ENCODE measurements around the gene NF2.

The NF2 gene

DNA sequence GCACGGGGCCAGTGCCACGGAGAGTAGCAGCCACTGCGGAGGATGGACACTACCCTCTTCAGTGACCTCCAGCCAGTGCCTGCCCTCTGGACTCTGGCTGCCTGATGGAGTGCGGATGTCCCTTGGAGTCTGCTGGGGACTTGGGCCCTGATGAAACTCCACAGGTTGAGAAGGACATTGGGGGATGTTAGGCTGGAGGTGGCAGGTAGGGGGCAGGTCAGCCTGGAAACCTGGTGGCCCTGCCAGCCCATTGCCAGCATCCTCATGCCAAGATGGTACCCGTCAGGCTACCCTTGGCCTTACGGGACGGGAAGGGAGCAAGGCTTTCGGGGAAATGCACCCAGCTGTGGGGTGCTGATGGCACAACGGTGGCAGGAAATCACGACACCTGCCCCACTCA, 120.3 kb downstream of the NF2 start:
- DNase-seq (ENCODE audit: low spot score), result no peak

GRCh38 chr22:29724843-29725242, 121.4 kb downstream of the NF2 start:
- DNase-seq (ENCODE audit: low spot score), result no peak

- DNase-seq (ENCODE audit: low spot score), result no peak
Observed at GRCh38 chr22:29726106-29726505, 122.7 kb downstream of the NF2 start.

- DNase-seq (ENCODE audit: low spot score), result no peak
Observed at GRCh38 chr22:29726512-29727130, 123.2 kb downstream of the NF2 start.

GRCh38 chr22:29727131-29727523, 123.7 kb downstream of the NF2 start:
- DNase-seq (ENCODE audit: low spot score), result no peak

DNA sequence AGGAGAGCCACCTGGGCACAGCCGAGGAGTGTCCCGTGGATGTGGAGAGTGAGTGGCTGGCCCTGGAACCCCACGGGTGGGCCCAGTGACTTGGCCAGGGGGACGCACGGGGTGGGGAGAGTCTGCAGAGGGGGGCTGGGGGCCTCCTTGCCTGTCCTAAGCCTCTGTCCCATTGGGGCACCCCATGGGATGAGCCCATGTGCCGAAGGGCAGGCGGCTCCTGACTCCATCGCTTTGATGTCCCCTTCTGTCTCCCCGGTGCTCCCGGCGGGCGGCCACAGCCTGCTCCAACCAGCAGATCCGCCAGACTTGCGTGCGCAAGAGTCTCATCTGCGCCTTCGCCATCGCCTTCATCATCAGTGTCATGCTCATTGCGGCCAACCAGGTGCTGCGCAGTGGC, 125.7 kb downstream of the NF2 start:
- no peak for DNase-seq (ENCODE audit: low spot score)

- no peak for DNase-seq (ENCODE audit: low spot score)
Observed at GRCh38 chr22:29731058-29731850, 127.8 kb downstream of the NF2 start.

DNA sequence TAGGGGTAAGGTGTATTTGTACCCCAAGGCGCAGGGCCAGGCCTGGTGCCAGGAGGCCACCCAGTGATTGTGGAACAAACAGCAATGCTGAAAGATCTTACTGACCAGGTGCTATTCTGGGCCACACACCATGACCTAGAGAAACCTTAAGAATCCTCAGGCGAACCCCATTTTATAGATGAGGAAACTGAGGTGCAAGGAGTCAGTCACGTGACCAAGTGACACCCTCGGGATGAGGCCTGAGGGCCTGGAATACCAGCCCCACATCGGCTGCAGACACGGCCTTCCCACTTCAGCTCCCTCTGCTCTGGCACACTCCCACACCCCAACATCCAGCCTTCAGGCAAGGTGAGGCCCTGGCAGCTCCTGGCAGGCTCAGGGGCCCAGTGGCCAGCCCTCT, 129.4 kb downstream of the NF2 start:
- DNase-seq (ENCODE audit: low spot score), result no peak

DNA sequence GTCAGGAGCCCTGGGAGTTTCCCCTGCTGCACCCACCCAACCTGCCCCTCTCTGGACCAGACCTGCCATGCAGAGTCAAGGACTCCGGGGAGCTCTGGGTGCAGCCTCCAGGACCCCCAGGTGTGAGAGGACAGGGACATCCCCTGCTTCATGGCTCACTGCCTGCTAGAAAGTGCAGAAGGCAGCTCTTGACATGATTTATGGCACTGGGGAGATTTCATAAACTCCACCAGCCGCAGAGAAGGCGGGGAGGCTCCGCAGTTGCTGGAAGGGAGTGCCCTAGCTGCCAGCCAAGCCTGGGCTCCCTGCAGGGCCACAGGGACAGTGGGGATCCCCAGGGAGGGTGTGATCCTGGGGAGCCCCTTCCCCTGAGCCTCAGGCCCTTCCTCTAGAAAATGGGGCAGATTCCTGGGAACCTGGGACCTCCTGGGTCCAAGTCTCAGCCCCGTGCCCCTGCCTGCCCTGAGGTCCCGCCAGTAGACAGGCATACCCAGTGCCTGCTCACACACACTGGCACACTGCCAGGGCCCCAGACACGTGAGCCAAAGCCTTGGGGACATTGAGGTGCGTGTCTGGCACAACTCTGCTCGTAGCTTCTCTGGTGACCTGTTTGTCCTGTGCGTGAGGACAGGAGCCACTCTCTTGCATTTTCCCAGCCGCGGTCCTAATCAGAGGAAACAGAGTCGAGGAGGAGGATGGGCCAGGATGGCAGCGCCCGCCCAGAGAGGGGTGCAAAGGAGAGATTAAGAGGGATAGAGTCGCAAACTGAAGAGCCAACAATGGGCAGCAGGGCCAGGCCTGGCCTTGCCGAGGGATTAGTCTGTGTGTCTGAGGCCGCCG, 130.1 kb downstream of the NF2 start:
- no peak for DNase-seq (ENCODE audit: low spot score)

- DNase-seq (ENCODE audit: low spot score), result no peak
Observed at GRCh38 chr22:29734406-29734805, 131.0 kb downstream of the NF2 start.

DNA sequence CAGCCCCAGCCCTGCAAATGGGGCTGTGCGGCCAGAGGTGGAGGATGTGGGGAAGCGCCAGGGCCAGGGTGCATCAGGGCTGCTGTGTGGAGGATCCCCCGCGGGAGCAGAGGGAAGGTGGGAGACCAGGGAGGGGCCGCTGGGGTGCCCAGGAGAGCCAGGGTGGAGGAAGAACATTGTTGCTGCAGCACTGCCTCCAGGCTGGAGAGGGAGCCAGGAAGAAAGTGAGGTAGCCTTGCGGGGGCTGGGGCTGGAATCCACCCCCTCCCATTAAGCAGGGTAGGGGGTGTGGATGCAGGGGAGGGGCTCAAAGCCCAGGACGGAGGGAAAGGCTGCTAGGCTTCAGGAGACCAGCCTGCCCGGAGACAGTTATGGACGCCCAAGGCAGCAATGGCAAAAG, 131.4 kb downstream of the NF2 start:
- no peak for DNase-seq (ENCODE audit: low spot score)

DNA sequence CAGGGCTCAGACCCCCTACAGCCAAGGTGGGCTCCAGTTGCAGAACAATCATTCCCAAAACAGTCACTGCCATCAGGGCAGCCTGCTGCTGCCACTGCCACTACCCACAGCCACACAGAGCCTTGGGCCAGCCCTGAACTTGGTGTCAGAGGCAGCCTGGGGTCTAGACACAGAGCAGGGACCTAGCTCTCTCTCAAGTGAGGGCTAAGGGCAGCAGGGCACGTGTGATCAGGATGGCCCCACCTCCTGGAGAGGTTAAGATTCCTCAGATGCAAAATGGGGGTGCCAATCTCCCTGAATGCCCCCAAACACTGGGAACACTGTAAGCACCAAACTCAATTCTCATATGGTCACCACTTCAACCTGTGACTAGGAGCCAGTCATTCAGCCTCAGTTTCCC, 132.0 kb downstream of the NF2 start:
- DNase-seq (ENCODE audit: low spot score), result no peak

GRCh38 chr22:29737251-29738117, 134.1 kb downstream of the NF2 start:
- DNase-seq (ENCODE audit: low spot score), result no peak

DNA sequence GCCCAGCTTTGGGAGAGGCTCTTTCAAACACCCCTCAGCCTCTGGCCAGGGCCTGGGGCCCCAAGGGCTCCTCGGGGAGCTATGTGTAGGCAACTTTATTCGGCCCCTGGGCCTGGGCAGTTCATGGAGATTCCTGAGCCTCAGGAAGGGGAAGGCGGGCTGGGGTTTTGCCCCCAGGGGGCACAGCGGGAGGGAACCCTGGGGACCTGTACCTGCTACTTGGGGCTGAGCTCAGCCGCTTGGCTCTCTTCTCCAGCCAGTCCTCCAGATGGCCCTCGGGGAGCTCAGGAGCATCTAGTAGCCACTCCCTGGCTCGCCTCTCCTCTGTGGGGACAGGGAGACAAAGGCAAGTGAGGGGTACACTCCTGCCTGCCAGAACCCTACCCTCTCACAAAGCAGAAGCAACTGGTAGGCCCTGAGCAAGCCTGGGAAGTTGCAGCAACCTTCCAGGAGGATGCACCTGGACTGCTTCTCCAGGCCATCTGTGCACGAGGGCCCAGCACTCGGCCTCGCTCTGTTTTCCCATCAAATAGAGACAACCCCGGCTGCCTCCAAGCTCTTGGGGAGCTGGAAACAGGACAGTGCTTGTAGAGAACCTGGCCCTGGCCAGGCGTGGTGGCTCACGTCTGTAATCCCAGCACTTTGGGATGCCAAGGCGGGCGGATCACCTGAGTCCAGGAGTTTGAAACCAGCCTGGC, 134.8 kb downstream of the NF2 start:
- DNase-seq (ENCODE audit: low spot score), result no peak

DNA sequence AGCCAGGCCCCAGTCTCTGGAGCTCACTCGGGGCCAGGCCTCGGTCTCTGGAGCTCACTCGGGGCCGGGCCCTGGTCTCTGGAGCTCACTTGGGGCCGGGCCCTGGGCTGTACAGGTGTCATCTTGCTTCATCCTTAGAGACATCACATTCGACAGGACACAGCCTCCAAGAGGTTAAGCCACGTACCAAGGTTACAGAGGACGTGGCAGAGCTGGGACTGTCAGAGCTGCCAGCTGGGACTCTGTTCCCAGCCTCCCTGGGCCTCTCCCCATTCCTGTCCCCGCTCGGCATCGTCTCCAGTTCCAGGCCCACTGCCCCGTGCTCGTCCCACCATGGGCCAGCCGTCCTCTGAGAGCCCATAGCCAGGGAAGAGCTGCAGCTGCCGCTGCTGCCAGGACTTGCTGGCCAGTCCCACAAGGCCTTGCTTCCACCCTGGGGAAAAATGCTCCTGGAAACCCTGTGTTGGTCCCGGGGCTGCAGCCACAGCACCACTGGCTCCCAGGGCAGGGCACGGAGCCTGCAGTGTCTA, 136.0 kb downstream of the NF2 start:
- no peak for DNase-seq (ENCODE audit: low spot score)

DNA sequence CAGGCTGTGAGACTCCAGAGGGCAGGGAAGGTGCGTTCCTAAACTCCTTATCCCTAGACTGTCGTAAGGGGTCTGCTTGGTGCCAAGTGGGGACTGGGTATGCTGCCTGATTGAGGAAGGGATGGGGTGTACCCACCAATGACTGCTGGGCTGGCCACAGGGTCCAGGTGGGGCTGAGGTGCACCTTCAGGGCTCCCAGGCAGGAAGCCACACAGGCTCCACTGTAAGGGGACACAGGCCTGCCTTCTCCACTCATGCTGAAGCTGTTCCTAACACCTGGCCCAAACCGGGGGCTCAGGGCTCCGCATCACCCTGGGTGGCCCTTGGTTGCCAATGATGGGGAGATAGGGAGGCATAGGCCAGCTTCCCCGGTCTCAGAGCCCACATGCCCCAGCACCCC, 136.8 kb downstream of the NF2 start:
- no peak for DNase-seq (ENCODE audit: low spot score)

GRCh38 chr22:29741926-29742325, 138.5 kb downstream of the NF2 start:
- no peak for DNase-seq (ENCODE audit: low spot score)

GRCh38 chr22:29742326-29742725, 138.9 kb downstream of the NF2 start:
- no peak for DNase-seq (ENCODE audit: low spot score)

GRCh38 chr22:29744902-29745301, 141.5 kb downstream of the NF2 start:
- DNase-seq (ENCODE audit: low spot score), result no peak

- DNase-seq (ENCODE audit: low spot score), result no peak
Observed at GRCh38 chr22:29747832-29748231, 144.4 kb downstream of the NF2 start.

All from CD4-positive, alpha-beta T cell treated with Interleukin-6 at 100 ng/mL for 8 hours (primary cell).